ENCODE results near the gene ASAP3.

ASAP3 gene

GRCh38 chr1:23436520-23437354 lies 47.2 kb downstream of the ASAP3 start:
- Histone ChIP-seq H3K27me3 (ENCODE audit: control insufficient read depth, low read length) (no peaks in the 10 kb centered on the region), H3K36me3 (ENCODE audit: control insufficient read depth, low read length) (no peaks in the 10 kb centered on the region), H3K4me1 (ENCODE audit: control insufficient read depth, low read length) (peaks cover 8% of the 10 kb centered on the region; the same call in 1 of the 2 replicates), H4K20me1 (ENCODE audit: control insufficient read depth, insufficient read depth, low read depth, low read length) (no peaks in the 10 kb centered on the region), H3K4me3 (ENCODE audit: low read length) (no peak overlapping the region), H3K27ac (ENCODE audit: low read depth, low read length) (no peak overlapping the region), H3K79me2 (ENCODE audit: control insufficient read depth, low read length) (no peaks in the 10 kb centered on the region), H3F3A (ENCODE audit: control insufficient read depth, insufficient read depth) (no peaks in the 10 kb centered on the region), H3K9me3 (ENCODE audit: control insufficient read depth, insufficient read depth, low read length) (no peaks in the 10 kb centered on the region), H3K9me2 (replicated peaks; ENCODE audit: control insufficient read depth, low read length) (no peaks in the 10 kb centered on the region), H3K4me2 (ENCODE audit: low read length) (no peak overlapping the region)
- TF ChIP-seq EZH2phosphoT487 (IDR thresholded peaks at IDR 0.05; ENCODE audit: borderline replicate concordance, low read length) (no peak), CTCF (IDR thresholded peaks at IDR 0.05; ENCODE audit: low read depth, low read length, poor library complexity, severe bottlenecking) (no peak)

GRCh38 chr1:23434260-23434775 lies 49.7 kb downstream of the ASAP3 start:
- no peaks in the 10 kb centered on the region for H3K79me2 ChIP-seq (ENCODE audit: control insufficient read depth, low read length)
- no peaks in the 10 kb centered on the region for H3K9me2 ChIP-seq (replicated peaks; ENCODE audit: control insufficient read depth, low read length)
- no peaks in the 10 kb centered on the region for H3K9me3 ChIP-seq (ENCODE audit: control insufficient read depth, insufficient read depth, low read length)
- no peak overlapping the region for H3K4me2 ChIP-seq (ENCODE audit: low read length)
- no peaks in the 10 kb centered on the region for H4K20me1 ChIP-seq (ENCODE audit: control insufficient read depth, insufficient read depth, low read depth, low read length)
- no peaks in the 10 kb centered on the region for H3K27me3 ChIP-seq (ENCODE audit: control insufficient read depth, low read length)
- peaks cover 4% of the 10 kb centered on the region; the same call in 1 of the 2 replicates for H3K36me3 ChIP-seq (ENCODE audit: control insufficient read depth, low read length)
- no peak overlapping the region for H3K4me3 ChIP-seq (ENCODE audit: low read length)
- H3K27ac ChIP-seq (ENCODE audit: low read depth, low read length) = no peak overlapping the region
- peaks cover 8% of the 10 kb centered on the region; the same call in 1 of the 2 replicates for H3K4me1 ChIP-seq (ENCODE audit: control insufficient read depth, low read length)
- no peaks in the 10 kb centered on the region for H3F3A ChIP-seq (ENCODE audit: control insufficient read depth, insufficient read depth)
- TF ChIP-seq CTCF (IDR thresholded peaks at IDR 0.05; ENCODE audit: low read depth, low read length, poor library complexity, severe bottlenecking) (no peak), EZH2phosphoT487 (IDR thresholded peaks at IDR 0.05; ENCODE audit: borderline replicate concordance, low read length) (no peak)

- no peaks in the 10 kb centered on the region for H3F3A ChIP-seq (ENCODE audit: control insufficient read depth, insufficient read depth)
- no peak overlapping the region for H3K4me3 ChIP-seq (ENCODE audit: low read length)
- H4K20me1 ChIP-seq (ENCODE audit: control insufficient read depth, insufficient read depth, low read depth, low read length) = no peaks in the 10 kb centered on the region
- no peaks in the 10 kb centered on the region for H3K9me2 ChIP-seq (replicated peaks; ENCODE audit: control insufficient read depth, low read length)
- no peaks in the 10 kb centered on the region for H3K9me3 ChIP-seq (ENCODE audit: control insufficient read depth, insufficient read depth, low read length)
- peaks cover 4% of the 10 kb centered on the region; the same call in 1 of the 2 replicates for H3K36me3 ChIP-seq (ENCODE audit: control insufficient read depth, low read length)
- TF ChIP-seq CTCF (IDR thresholded peaks at IDR 0.05; ENCODE audit: low read depth, low read length, poor library complexity, severe bottlenecking) (no peak), EZH2phosphoT487 (IDR thresholded peaks at IDR 0.05; ENCODE audit: borderline replicate concordance, low read length) (no peak)
- peaks cover 8% of the 10 kb centered on the region; the same call in 1 of the 2 replicates for H3K4me1 ChIP-seq (ENCODE audit: control insufficient read depth, low read length)
- H3K27ac ChIP-seq (ENCODE audit: low read depth, low read length) = no peak overlapping the region
- H3K4me2 ChIP-seq (ENCODE audit: low read length) = no peak overlapping the region
- H3K79me2 ChIP-seq (ENCODE audit: control insufficient read depth, low read length) = no peaks in the 10 kb centered on the region
- no peaks in the 10 kb centered on the region for H3K27me3 ChIP-seq (ENCODE audit: control insufficient read depth, low read length)
Observed at GRCh38 chr1:23433122-23433521, 50.9 kb downstream of the ASAP3 start.
